NOMO-1 (cell line): Measurements from ENCODE around the gene PHF5A.
A peak's percentile ranks its signal among the peaks of the same experiment; 100 is the strongest.

Experiments
- DNase-seq, 2 experiments: peaks; one replicate each; lab custom pipeline; 2025; ENCODE audit not compliant: unreplicated experiment in 2 of 2; lab: John Stamatoyannopoulos, UW

The PHF5A gene, protein sequence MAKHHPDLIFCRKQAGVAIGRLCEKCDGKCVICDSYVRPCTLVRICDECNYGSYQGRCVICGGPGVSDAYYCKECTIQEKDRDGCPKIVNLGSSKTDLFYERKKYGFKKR

DNA sequence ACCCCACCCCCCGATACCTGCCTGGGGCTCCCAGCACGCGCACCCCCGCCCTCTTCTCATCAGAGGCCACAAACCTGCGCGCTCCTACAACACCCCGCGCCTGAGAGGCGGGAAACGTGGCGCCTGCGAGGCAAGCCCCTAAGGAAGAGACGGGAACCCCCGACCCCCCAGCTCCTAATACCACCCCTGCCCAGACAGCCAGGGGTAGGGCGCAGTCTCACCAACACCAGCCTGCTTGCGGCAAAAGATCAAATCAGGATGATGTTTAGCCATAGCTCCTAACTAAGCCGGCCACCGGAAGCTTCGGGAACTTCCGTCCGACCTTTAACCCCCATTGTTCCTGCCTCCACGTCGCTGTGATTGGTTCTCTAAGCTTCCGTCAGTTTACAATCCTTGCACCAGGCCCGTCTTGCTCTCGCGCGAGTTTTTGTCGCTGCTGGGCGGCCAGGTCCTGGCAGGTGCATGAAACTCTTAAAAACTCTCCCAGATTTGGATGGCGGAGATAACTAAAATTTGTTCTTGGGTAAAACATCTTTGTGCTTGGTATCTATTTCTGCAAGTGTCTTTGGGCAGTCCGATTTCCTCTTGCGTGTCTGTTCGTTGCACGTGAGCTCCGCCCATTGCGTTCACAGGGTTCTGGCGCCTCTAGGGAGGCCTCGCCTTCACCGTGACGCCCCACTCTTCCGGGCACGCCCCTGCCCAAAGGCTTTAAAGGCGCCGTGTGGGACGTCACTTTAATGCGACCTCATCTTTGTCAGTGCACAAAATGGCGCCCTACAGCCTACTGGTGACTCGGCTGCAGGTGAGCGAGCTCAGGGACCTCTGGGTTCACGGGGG is at the start of gene PHF5A, which contains the start of gene ACO2:
Gene PHF5A, minus strand, starts transcription at position 312 of the 837 bp plus-strand sequence. Its CDS starts 39 bp downstream, at position 273.
Gene ACO2, plus strand, starts transcription at position 737 of the 837 bp plus-strand sequence. Its CDS starts 30 bp downstream, at position 767.
- peak; percentile 96 to 98 for DNase-seq

DNA sequence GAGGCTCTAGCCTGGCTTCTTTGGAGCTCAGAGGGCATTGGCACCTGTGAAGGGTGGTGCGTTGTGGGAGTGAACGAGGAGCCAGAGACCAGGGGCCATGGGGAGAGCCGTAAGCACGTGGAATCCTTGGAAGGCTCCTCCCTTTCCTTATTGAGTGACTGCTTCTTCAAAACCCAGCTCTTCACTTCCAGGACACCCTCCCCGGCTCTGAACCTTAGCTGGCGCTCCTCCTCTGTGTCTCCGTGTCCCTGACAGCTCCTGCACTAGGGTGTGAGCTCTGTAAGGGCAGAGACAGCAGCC is 49.5 kb upstream of the PHF5A start:
- no peak for DNase-seq

DNA sequence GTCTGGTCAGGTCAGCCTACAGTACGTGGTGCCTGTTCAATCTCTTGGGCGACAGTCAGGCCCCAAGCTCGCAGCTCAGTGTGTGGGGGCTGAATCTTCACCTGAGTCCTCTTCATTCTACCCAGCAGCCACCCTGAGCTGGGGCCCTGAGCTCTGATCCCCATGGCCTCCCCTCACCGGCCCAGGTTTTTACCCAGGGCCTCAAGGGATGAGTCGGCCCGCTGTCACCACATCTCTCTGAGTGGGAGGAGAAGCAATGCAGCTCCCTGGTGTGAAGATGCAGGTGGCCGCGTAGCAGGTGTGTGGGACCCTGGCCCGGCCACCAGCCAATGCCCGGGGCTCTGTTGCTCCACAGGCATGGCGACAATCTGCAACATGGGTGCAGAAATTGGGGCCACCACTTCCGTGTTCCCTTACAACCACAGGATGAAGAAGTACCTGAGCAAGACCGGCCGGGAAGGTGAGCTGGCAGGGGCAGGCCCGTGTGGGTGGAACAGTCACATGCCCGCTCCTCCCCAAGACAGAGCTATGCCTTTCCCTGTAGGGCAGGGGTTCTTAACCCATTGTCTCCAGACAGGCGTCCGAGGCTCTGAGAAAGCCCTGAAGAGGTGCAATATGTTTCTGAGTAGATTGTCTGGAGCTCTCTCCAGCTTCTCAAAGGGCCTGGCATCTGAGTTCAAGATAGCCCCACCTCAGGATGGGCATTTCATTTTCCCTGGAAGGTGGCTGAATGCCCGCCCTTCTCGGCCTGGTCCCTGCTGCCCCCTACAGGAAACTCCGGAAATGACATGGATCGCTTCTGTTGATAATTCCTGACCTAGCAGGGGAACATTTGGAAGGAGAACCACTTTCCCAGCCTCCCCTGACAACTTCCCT is 48.9 kb upstream of the PHF5A start:
- no peak for DNase-seq

DNA sequence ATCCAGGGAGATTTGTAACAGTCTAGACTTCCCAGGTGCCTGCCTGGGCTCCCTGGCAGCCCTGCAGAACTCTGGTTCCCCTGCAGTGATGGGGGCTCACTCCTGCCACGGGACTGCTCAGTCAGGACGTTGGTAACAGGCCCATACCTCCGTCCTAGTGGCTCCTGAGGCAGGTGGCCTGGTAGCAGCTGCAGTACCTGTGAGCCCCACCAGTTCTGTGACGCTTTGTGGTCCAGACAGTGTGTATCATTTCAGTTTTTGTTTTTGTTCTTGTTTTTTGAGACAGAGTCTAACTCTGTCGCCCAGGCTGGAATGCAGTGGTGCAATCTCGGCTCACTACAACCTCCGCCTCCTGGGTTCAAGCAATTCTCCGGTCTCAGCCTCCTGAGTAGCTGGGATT is 48.0 kb upstream of the PHF5A start:
- no peak for DNase-seq

DNA sequence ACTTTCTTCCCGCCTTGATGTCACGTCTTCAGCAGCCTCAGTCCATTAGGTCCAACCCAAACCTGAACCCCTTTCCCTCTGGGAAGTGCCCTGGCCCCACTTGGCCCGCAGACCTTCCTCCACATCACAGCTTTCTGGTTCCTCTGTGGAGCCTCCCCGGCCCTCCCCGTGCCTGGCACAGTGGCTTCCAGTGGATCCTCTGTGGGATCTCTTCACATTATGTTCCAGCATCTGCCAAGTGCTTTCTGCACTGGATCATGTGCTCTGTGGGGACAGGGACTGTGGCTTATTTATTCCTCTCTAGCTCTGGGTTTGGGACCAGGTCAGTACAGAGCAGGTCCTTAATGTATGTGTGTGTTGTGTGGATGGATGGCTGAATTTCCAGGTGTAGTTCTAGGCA is 44.9 kb upstream of the PHF5A start:
- DNase-seq = no peak

DNA sequence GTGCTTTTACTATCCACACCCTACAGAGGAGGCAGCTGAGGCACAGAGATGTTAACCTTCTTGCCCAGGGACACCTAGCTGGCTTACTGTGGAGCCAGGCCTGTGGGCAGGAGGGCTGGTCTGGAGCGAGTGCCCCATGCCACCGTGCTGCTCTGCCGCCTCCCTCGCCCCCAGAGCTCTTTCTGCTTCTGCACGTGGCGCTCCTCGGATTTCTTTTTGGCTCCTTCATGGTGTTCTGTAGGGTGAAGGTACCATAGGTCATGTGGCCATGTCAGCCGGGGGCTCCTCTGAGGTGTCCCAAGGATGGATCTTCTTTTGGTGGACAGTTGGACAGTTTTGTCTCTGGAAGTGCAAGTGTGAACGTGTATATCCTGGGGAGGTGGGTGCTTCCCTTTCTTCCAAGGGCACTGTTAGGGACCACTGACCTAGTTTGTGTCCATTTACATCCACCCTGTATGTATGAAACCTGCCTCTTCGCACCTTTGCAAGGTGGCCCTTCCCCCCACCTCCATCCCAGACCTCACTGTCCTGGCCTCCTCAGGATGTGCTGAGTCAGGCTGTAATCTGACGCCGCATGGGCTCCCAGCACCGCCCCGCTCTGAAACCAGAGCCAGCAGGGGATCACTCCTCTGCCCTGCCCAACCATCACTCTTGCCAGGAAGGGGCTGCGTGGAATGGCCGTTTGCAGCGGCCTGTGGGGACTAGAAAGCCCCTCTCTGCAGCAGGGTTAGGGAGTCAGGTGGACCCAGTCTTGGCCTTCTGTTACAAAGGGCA is 44.1 kb upstream of the PHF5A start:
- no peak for DNase-seq

DNA sequence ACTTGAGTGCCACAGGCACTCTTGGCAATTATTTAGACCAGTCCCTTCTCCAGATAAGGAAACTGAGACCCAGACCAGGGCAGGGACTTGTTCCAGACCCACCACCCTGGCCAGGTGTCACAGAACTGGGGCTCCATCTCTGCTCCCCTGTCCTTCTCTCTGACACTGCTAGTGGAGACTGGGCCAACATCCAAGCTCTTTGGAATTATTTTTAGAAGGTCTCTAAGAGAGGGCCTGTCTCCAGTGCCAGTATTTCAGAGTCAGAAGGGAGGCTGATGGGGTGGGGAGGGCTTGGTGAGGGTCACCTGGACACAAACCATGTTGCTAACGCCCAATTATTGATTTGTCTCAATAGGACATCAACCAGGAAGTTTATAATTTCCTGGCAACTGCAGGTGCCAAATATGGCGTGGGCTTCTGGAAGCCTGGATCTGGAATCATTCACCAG is 43.1 kb upstream of the PHF5A start:
- no peak for DNase-seq

DNA sequence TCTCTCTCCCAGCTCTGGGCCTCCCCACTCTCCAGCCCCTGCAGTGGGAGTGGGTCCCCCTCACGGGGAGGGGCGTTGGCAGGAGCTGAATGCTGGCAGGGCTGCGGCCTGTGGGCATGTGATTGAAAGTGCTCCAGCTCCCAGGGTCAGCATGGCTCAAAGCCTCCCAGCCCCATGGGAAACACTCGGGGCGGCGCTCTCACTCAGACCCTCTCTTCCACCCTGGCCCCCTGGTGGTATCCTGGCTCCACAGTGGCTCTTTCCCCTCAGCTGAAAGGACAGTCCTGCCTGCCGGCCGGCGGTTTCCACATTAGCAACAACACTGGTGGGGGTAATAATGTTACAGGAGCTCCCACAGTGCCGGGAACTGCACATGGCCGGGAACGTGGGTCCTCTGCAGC is 40.3 kb upstream of the PHF5A start:
- DNase-seq = no peak

DNA sequence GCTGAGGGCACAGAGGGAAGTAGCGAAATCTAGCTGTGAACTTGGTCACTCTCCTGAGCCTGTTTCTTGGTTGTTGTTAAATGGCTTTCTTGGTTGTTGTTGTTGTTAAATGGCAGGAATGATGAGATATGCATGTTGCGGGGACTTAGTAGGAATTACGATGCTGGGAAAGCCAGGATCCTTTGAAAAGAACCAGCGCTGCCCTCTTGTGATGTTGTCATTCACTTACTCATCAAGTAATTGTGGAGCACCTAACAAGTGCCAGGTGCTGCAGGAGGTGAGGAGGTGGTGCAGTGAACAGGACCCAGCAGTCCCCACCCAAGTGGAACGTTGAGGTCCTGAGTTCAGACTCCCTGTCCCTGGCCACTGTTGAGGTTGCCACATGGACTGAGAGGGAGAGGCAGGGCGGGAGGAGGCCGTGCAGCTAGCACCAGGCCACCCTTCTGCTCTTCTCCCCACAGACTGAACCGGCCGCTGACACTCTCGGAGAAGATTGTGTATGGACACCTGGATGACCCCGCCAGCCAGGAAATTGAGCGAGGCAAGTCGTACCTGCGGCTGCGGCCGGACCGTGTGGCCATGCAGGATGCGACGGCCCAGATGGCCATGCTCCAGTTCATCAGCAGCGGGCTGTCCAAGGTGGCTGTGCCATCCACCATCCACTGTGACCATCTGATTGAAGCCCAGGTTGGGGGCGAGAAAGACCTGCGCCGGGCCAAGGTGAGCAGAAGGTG is 39.0 kb upstream of the PHF5A start:
- DNase-seq = no peak

DNA sequence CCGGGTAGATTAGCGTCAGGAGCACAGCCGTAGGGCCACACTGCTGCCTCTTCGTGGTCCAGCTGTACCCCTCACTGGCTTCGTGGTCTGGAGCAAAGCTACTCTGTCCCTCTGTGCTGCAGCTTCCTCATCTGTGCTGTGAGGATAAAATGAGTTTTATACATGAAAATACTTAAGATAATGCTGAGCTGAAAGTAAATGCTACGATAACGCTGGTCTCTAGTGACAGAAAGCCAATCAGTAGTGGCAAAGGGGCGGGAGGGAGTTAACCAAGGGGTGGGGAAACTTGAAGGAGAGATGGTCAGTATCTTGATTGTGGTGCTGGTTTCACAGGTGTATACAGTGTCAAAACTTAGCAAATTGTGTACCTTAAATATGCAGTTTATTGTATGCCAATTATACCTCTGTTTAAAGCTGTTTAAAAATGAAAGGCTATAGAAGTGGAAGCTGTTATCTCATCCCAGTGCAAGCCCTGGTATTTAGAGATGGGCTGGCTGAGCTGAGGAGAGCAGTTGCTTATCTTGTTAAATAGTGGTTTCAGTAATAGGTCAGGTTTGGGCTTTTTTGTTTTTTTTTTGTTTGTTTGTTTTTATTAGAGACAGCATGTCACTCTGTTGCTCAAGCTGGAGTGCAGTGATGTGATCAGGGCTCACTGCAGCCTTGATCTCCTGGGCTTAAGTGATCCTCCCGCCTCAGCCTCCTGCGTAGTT is 37.2 kb upstream of the PHF5A start:
- no peak for DNase-seq

DNA sequence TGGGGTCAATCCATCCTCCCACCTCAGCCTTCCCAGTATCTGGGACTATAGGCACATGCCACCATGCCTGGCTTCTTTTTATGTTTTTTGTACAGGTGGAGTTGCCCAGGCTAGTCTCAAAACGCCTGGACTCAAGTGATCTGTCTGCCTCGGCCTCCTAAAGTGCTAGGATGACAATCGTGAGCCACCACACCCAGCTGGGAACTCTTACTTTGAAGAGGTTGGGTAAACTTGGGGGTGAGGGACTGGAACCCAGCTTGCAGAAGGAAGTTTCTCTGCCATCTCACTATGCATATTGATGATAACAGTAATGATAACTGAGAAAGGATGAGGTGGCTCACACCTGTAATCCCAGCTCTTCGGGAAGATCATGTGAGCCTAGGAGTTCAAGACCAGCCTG is 36.3 kb upstream of the PHF5A start:
- DNase-seq = no peak

DNA sequence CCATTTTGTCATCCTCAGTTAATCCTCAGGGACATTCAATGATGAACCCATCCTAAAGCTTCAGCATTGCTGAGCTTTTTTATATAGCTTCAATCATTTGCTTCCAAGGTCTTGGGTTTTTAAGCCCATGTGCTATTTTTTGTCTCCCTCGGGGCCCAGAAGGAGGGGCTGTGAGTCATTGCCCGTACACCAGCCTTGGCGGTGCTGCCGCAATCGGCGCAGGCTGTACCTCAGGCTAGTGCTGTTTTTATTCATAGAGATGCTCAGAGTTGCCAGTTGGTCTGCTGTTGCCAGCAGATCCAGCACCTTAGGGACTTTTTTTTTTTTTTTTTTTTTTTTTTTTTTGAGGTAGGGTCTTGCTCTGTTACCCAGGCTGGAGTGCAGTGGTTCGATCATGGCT is 35.9 kb upstream of the PHF5A start:
- DNase-seq = no peak

DNA sequence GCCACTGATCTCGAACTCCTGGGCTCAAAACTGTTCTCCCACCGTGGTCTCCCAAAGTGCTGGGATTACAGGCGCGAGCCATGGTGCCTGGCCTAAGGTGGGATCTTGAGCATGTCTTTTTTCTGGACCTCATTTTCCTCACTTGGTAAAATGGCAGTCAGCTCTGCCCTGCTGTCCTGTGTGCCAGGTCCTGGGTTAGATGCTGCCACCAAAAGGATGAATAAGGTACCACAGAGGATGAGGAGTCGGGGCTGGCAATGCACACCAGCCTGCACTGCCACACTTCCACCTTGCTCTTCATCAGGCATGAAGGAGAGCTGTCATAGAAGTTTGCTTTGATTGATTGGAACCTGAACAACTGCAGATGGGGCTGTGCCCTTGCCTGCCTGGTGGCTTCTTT is 32.7 kb upstream of the PHF5A start:
- DNase-seq = no peak

DNA sequence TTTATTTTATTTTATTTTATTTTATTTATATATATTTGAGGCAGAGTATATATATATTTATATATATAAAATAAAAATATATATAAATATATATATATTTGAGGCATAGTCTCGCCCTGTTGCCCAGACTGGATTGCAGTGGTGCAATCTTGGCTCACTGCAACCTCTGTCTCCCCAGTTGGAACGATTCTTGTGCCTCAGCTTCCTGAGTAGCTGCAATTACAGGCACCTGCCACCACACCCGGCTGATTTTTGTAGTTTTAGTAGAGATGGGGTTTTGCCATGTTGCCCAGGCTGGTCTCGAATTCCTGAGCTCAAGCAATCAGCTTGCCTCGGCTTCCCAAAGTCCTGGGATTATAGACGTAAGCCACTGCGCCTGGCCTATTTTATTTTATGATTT is 31.8 kb upstream of the PHF5A start:
- no peak for DNase-seq

DNA sequence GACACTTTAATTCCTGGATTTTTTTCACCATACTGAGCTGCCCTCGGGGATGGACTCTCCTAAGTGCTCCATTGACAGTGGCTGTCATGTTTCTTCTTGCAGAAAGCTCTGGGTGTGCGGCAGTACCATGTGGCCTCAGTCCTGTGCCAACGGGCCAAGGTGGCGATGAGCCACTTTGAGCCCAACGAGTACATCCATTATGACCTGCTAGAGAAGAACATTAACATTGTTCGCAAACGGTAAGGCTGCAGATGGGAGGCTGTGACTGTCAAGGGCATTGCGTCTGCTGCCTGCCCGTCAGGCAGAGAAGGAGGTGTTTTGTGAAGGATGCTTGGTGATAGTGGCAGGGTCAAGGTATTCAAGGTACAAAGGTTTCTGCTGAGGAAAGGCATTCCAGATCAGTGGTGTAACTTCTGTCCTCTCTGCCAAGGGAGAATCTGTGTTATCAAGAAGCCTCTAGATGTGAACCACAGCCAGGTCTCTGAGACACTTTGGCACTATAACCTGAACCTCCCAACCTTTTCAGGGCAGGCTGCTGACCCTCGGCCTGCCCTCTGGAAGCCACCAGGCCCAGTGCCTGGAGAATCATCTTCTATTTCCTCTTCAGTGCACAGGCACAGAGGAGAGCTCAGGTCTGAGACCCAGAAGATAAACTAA is 31.3 kb upstream of the PHF5A start:
- DNase-seq = no peak

DNA sequence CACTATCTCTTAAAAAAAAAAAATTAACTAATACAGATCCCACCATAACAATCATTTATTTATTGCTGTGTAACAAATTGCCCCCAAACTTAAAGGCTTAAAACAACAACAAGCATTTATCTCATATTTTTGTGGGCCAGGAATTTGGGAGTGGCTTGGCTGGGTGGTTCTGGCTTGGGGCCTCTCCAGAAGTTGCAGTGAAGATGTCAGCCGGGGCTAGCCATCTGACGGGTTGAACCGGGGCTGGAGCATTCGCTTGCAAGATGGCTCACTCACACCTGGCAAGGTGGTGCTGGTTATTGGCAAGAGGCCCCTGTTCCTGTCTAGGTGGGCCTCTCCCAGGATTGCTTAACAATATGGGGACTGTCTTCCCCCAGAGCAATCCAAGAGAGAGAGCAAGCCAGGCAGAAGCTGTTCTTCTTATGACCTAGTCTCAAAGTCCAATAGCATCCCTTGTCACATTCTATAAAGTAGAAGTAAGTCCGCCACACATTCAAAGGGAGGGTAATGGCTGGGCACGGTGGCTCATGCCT is 29.9 kb upstream of the PHF5A start:
- DNase-seq = no peak

DNA sequence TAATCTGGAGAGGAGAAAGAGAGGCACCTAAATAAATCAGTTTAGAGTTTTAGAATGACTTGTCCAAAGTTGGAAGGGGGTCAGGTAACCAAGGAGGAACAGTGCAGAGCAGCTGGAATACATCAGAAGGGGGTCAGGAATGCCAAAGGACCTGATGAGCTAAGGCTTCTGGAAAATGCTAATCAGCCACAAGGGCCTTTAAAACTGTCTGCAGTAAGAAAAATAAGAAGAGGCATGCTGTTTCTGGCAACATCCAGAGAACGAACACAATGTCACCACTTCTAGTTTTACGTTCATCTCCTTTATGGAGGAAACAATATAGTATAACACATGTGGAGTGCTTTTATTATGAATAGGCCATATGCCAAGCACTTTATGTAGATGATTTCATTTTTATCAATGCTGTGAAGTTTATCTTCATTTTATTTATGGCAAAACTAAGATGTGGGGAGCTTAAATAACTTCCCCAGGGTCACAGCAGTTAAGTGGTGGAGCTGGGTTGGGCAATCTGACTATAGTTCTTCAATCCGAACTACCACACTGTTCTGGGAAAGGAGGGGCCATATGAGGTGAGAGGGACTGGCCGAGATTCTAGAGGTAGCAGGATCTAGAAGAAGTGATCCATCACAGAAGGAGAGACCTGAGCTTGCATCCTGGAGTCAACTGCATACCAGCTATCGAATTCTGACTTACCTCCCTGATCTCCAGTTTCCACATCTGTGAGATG is 23.0 kb upstream of the PHF5A start:
- no peak for DNase-seq
